K562 (cell line): ENCODE data around the gene CCNB1. TPM values are rescaled to one million over a fixed set of nuclear protein-coding genes. Genes with fewer than 3 reads are reported as not detected.

Source experiments
- ARID2 ChIP-seq: fragments of 450-650 bp; IDR thresholded peaks from 2 replicates; pipeline ENCODE4 v1.6.1; 2017; ENCODE audit warnings: antibody characterized with exemption, mild to moderate bottlenecking
- DMBX1 ChIP-seq: fragments of 250-450 bp; sonication (Bioruptor Pico); IDR thresholded peaks from 2 replicates; pipeline ENCODE4 v1.8.0; 2022; ENCODE audit warnings: inconsistent platforms, mild to moderate bottlenecking, moderate library complexity, borderline replicate concordance
- E2F5 ChIP-seq: sonication (generic); formaldehyde crosslinking; IDR thresholded peaks from 2 replicates; pipeline ENCODE4 v1.8.0; 2022; ENCODE audit warnings: mild to moderate bottlenecking, missing genetic modification reagents
- EP400 ChIP-seq: fragments of 450-650 bp; IDR thresholded peaks from 2 replicates; pipeline ENCODE4 v1.6.1; 2017; ENCODE audit warnings: antibody characterized with exemption, mild to moderate bottlenecking, moderate library complexity
- ETV5 ChIP-seq: sonication (generic); formaldehyde crosslinking; IDR thresholded peaks from 2 replicates; pipeline ENCODE4 v1.4.0; 2020; ENCODE audit warnings: low read depth, mild to moderate bottlenecking, missing genetic modification reagents
- FUS ChIP-seq: fragments of 200-400 bp; formaldehyde crosslinking; optimal IDR thresholded peaks from 2 replicates; pipeline ENCODE3; 2017; ENCODE audit warnings: low read depth, low read length
- MCM2 ChIP-seq: fragments of 450-650 bp; IDR thresholded peaks from 2 replicates; pipeline ENCODE4 v1.6.1; 2017; ENCODE audit warnings: low read depth, mild to moderate bottlenecking
- NFIC ChIP-seq: fragments of 450-650 bp; IDR thresholded peaks from 2 replicates; pipeline ENCODE4 v1.6.1; 2017; ENCODE audit warnings: mild to moderate bottlenecking, inconsistent platforms
- RFX1 ChIP-seq: fragments of 450-650 bp; IDR thresholded peaks from 2 replicates; pipeline ENCODE4 v1.6.1; 2016; ENCODE audit warnings: mild to moderate bottlenecking, moderate library complexity
- TBP ChIP-seq: optimal IDR thresholded peaks from 2 replicates; pipeline ENCODE3; 2011; ENCODE audit warnings: low read depth, low read length, improper control_type of control experiment
- TOE1 ChIP-seq, 2 experiments: fragments of 450-650 bp in 1 of 2; sonication (generic) in 1 of 2; formaldehyde crosslinking in 1 of 2; IDR thresholded peaks; 2 replicates each; pipeline versions ENCODE4 v1.7.1 to v1.8.0; 2016 to 2022; ENCODE audit warnings: borderline replicate concordance in 2 of 2, mild to moderate bottlenecking in 2 of 2, antibody characterized with exemption in 1 of 2, inconsistent platforms in 1 of 2, low read depth in 1 of 2, missing genetic modification reagents in 1 of 2, moderate library complexity in 1 of 2
- ZFP36 ChIP-seq: fragments of 150-350 bp; IDR thresholded peaks from 2 replicates; pipeline ENCODE4 v1.6.1; 2018; ENCODE audit warnings: low read length, low read depth; ENCODE audit not compliant: partially characterized antibody
- ZNF431 ChIP-seq: sonication (generic); formaldehyde crosslinking; IDR thresholded peaks from 2 replicates; pipeline ENCODE4 v1.8.0; 2022; ENCODE audit warnings: mild to moderate bottlenecking, missing genetic modification reagents
- polyA plus RNA-seq, 8 experiments: library from polyadenylated mRNA; depleted of rRNA in 4 of 8; stranded (reverse) in 5 of 8; unstranded in 3 of 8; fragments of >200 nt; fragmentation: Nextera tagmentation in 2 of 8; fragmentation: Illumina TruSeq in 1 of 8; extraction: Ambion mirVana in 2 of 8; extraction: Trizol in 1 of 8; gene quantifications; 2 replicates each; pipeline versions ENCODE4 v1.2.1 to v1.2.3, GENCODE V29; 2011 to 2014; ENCODE audit warnings: inconsistent platforms in 1 of 8, missing spikeins in 1 of 8
- total RNA-seq, 7 experiments: library from RNA; depleted of rRNA in 6 of 7; stranded (reverse); fragments of >200 nt in 6 of 7; fragmentation: Illumina TruSeq in 2 of 7; extraction: Trizol in 2 of 7; gene quantifications; 2 replicates each; pipeline versions ENCODE4 v1.2.1 to v1.2.3, GENCODE V29; 2011 to 2021; ENCODE audit warnings: low replicate concordance in 1 of 7
- TF ChIP-seq, protein P1 (sequence below), 2 experiments: fragments of 450-650 bp; IDR thresholded peaks; 2 replicates each; pipeline ENCODE4 v1.6.1; 2016; ENCODE audit warnings: mild to moderate bottlenecking in 2 of 2, borderline replicate concordance in 1 of 2, low read depth in 1 of 2, moderate library complexity in 1 of 2
- TF ChIP-seq, protein P2 (sequence below): sonication (generic); formaldehyde crosslinking; IDR thresholded peaks from 2 replicates; pipeline ENCODE4 v1.8.1; 2023; ENCODE audit warnings: mild to moderate bottlenecking, missing genetic modification reagents

CCNB1 gene
- total and polyA plus RNA-seq, 9 of the 15 experiments (the other 6 are each of a cell fraction or from before 2014, with no cell fraction given) = 165 to 679 (median 271) TPM

DNA sequence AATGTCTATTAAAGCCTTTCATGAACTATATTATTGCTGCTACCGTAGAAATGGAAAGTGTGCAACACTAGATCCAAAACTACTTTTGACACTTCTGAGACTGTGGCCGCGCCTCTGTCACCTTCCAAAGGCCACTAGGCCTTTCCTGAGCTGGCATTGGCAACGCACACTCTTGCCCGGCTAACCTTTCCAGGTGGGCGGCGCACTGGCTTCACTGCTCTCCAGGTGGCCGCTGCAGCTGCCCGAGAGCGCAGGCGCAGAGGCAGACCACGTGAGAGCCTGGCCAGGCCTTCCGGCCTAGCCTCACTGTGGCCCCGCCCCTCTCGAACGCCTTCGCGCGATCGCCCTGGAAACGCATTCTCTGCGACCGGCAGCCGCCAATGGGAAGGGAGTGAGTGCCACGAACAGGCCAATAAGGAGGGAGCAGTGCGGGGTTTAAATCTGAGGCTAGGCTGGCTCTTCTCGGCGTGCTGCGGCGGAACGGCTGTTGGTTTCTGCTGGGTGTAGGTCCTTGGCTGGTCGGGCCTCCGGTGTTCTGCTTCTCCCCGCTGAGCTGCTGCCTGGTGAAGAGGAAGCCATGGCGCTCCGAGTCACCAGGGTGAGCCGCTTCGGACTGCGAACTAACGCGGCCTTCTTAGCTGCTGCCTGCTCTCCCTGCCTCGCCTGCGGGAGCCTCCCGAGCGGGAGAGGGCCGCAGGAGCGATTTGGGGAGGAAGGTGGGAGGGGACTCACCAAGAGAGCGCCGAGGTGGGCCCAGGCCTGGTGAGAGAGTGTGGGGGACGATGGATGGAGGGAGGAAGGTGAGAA lies at the start of gene CCNB1 (continued):
- TF ChIP-seq, protein P1, sequence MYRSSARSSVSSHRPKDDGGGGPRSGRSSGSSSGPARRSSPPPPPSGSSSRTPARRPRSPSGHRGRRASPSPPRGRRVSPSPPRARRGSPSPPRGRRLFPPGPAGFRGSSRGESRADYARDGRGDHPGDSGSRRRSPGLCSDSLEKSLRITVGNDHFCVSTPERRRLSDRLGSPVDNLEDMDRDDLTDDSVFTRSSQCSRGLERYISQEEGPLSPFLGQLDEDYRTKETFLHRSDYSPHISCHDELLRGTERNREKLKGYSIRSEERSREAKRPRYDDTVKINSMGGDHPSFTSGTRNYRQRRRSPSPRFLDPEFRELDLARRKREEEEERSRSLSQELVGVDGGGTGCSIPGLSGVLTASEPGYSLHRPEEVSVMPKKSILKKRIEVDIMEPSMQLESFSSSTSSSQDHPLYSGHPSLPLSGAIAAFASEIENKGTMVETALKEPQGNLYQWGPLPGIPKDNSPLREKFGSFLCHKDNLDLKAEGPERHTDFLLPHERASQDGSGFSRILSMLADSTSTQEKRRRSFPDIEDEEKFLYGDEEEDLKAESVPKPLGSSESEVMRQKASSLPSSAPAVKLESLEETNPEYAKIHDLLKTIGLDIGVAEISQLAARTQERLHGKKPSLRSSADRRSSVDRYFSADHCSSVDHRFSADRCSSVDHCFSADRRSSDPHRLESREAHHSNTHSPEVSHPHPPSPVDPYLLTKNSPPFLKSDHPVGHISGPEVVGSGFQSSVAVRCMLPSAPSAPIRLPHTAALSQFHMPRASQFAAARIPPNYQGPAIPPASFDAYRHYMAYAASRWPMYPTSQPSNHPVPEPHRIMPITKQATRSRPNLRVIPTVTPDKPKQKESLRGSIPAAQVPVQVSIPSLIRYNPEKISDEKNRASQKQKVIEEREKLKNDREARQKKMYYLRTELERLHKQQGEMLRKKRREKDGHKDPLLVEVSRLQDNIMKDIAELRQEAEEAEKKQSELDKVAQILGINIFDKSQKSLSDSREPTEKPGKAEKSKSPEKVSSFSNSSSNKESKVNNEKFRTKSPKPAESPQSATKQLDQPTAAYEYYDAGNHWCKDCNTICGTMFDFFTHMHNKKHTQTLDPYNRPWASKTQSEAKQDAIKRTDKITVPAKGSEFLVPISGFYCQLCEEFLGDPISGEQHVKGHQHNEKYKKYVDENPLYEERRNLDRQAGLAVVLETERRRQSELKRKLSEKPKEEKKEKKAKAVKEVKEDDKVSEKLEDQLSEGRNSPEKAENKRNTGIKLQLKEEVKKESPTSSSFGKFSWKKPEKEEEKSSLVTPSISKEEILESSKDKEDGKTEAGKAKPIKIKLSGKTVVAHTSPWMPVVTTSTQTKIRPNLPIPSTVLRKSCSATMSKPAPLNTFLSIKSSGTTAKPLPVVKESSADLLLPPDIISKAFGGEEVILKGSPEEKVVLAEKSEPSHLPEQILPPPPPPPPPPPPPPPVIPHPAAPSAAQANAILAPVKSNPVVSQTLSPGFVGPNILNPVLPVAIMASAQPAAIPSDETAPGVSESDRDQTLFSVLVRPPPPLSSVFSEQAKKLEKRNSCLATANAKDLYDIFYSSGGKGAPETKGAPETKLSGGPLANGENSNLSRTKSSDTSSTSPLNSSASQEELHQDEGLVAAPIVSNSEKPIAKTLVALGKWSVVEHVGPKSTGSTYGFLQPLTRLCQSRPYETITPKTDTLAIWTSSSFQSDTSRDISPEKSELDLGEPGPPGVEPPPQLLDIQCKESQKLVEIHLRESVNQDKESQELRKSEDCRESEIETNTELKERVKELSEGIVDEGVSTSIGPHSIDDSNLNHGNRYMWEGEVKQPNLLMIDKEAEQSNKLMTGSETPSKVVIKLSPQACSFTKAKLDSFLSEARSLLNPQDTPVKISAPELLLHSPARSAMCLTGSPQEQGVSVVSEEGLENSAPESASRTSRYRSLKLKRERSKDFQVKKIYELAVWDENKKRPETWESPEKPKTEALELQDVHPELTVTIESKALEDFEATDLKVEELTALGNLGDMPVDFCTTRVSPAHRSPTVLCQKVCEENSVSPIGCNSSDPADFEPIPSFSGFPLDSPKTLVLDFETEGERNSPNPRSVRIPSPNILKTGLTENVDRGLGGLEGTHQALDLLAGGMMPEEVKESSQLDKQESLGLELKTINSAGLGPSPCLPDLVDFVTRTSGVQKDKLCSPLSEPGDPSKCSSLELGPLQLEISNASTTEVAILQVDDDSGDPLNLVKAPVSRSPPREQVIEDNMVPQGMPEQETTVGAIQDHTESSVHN (IDR thresholded peaks at IDR 0.05; ENCODE audit: borderline replicate concordance in 1 of 2, low read depth in 1 of 2) = no peak
- 0 out of 2 replicates have a peak, but pooled peaks have one; percentile 14 for TF ChIP-seq NFIC
- TF ChIP-seq EP400 = peak; percentile 99
- no peak for TF ChIP-seq ZFP36
- no peak for TF ChIP-seq MCM2
- TF ChIP-seq ZNF431 (CRISPR knock-in tag) = 0 out of 2 replicates have a peak, but pooled peaks have one; percentile 76
- TF ChIP-seq ETV5 (CRISPR knock-in tag) = no peak
- peak; percentile 63; the same call in 1 of the 2 replicates for TF ChIP-seq E2F5
- TF ChIP-seq, protein P2, sequence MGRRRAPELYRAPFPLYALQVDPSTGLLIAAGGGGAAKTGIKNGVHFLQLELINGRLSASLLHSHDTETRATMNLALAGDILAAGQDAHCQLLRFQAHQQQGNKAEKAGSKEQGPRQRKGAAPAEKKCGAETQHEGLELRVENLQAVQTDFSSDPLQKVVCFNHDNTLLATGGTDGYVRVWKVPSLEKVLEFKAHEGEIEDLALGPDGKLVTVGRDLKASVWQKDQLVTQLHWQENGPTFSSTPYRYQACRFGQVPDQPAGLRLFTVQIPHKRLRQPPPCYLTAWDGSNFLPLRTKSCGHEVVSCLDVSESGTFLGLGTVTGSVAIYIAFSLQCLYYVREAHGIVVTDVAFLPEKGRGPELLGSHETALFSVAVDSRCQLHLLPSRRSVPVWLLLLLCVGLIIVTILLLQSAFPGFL (CRISPR knock-in tag) = peak; percentile 63; the same call in 1 of the 2 replicates
- TF ChIP-seq RFX1 = peak; percentile 94
- no peak for TF ChIP-seq FUS
- TF ChIP-seq TBP = peak; percentile 91
- TF ChIP-seq TOE1 (IDR thresholded peaks at IDR 0.05; ENCODE audit: borderline replicate concordance) = peak; percentile 87; the same call in 1 of the 2 replicates
- TF ChIP-seq TOE1 (CRISPR knock-in tag; IDR thresholded peaks at IDR 0.05; ENCODE audit: borderline replicate concordance, low read depth) = no peak; the same call in 1 of the 2 replicates
- TF ChIP-seq ARID2 = peak; percentile 58; the same call in 1 of the 2 replicates
- no peak for TF ChIP-seq DMBX1
